NCI-H446 treated with DMSO at 0.1 percent for 48 hours (cell line): Measurements from ENCODE around the gene MYCN.

Experiments used
- DNase-seq: peaks from one replicate; lab custom pipeline; 2025; lab: John Stamatoyannopoulos, UW

MYCN gene

GRCh38 chr2:15931319-15931890 is 8.9 kb upstream of the MYCN start:
- DNase-seq = no peak

GRCh38 chr2:15931950-15932349 is 8.4 kb upstream of the MYCN start:
- DNase-seq = no peak

GRCh38 chr2:15932394-15933183 is 7.8 kb upstream of the MYCN start:
- no peak for DNase-seq

GRCh38 chr2:15933184-15933845 is 7.0 kb upstream of the MYCN start:
- DNase-seq = no peak

GRCh38 chr2:15934291-15934945 is 5.9 kb upstream of the MYCN start:
- no peak for DNase-seq

GRCh38 chr2:15935189-15935588 is 5.2 kb upstream of the MYCN start:
- no peak for DNase-seq

- DNase-seq = no peak
Measured at GRCh38 chr2:15935675-15936074, 4.7 kb upstream of the MYCN start.

- no peak for DNase-seq
Measured at GRCh38 chr2:15936277-15937104, 3.9 kb upstream of the MYCN start.

- no peak for DNase-seq
Measured at GRCh38 chr2:15937105-15937881, 3.1 kb upstream of the MYCN start.

- no peak for DNase-seq
Measured at GRCh38 chr2:15937882-15938802, 2.2 kb upstream of the MYCN start.

- no peak for DNase-seq
Measured at GRCh38 chr2:15938803-15939555, 1.4 kb upstream of the MYCN start.

- DNase-seq = no peak
Measured at GRCh38 chr2:15939556-15939853, 845 bp upstream of the MYCN start.

- DNase-seq = peak; percentile 56
Measured at GRCh38 chr2:15940661-15941480, 521 bp downstream of the MYCN start.

- DNase-seq = no peak
Measured at GRCh38 chr2:15941481-15941850, 1.1 kb downstream of the MYCN start.

GRCh38 chr2:15941871-15942710 is 1.7 kb downstream of the MYCN start:
- no peak for DNase-seq

GRCh38 chr2:15942711-15943345 is 2.5 kb downstream of the MYCN start:
- DNase-seq = no peak
